T47D (cell line): Measurements from ENCODE around the gene SLC25A43.
"Not testable (repeated sequence)": the region's sequence is repeated elsewhere in the genome, so short reads cannot be mapped to it uniquely, and the experiment has no call there.

Source experiments
- DNase-seq, 2 experiments: peaks; one replicate each; pipeline versions ENCODE4 v3.0.0 to v3.0.0-alpha.2; 2011 to 2012; ENCODE audit warnings: low read depth in 1 of 2, low spot score in 1 of 2
- JUND ChIP-seq: IDR thresholded peaks from 2 replicates; pipeline ENCODE4 v1.6.1; 2012; ENCODE audit warnings: low read depth
- in situ Hi-C: cut with HindIII; loops from 2 replicates; pipeline ENCODE4 v1.10.0; 2016; ENCODE audit warnings: low sequenced_read_pairs, low pct_unique_long_range_greater_than_20kb

Gene SLC25A43

GRCh38 chrX:119482481-119483480, 83.6 kb downstream of the SLC25A43 start:
- in situ Hi-C loops = no loop called here
- DNase-seq = peak in 1 of 2 experiments; percentile 65
- TF ChIP-seq JUND = no peak

GRCh38 chrX:119486745-119487144, 87.6 kb downstream of the SLC25A43 start:
- in situ Hi-C loops = no loop called here
- no peak for DNase-seq
- no peak for TF ChIP-seq JUND

GRCh38 chrX:119487766-119488165, 88.6 kb downstream of the SLC25A43 start:
- in situ Hi-C loops, DNase-seq: not testable (repeated sequence)

- no peak for TF ChIP-seq JUND
- DNase-seq = peak in 1 of 2 experiments; percentile 44
Observed at GRCh38 chrX:119488749-119489148, 89.6 kb downstream of the SLC25A43 start.

GRCh38 chrX:119489212-119490074, 90.3 kb downstream of the SLC25A43 start:
- in situ Hi-C loops = no loop called here
- DNase-seq = no peak
- TF ChIP-seq JUND = no peak

More at GRCh38 chrX:119488749-119489148, 89.6 kb downstream of the SLC25A43 start:
- in situ Hi-C loops = no loop called here

- no peak for TF ChIP-seq JUND
- in situ Hi-C loops = no loop called here
- no peak for DNase-seq
Observed at GRCh38 chrX:119492463-119492862, 93.3 kb downstream of the SLC25A43 start.

GRCh38 chrX:119493851-119494495, 94.8 kb downstream of the SLC25A43 start:
- in situ Hi-C loops, DNase-seq: not testable (repeated sequence)

- in situ Hi-C loops = no loop called here
- no peak for DNase-seq
- TF ChIP-seq JUND = no peak
Observed at GRCh38 chrX:119495734-119496726, 96.9 kb downstream of the SLC25A43 start.

- in situ Hi-C loops = no loop called here
- DNase-seq = no peak
- no peak for TF ChIP-seq JUND
Observed at GRCh38 chrX:119497185-119497584, 98.0 kb downstream of the SLC25A43 start.

- DNase-seq = no peak
- in situ Hi-C loops = no loop called here
- TF ChIP-seq JUND = no peak
Observed at GRCh38 chrX:119500061-119500800, 101.1 kb downstream of the SLC25A43 start.
